CD14-positive monocyte (primary cell): ENCODE results near the gene ROCK1. TPM values are rescaled to one million over a fixed set of nuclear protein-coding genes. Genes with fewer than 3 reads are reported as not detected.

ENCODE experiments used
- DNase-seq, 3 donors: peaks; one replicate each; pipeline ENCODE4 v3.0.0-alpha.2; 2011 to 2022
- H2AFZ ChIP-seq: 2 replicates; pipeline ENCODE4 v1.6.0; 2012; ENCODE audit warnings: mild to moderate bottlenecking, low read depth, low read length, inconsistent platforms; ENCODE audit not compliant: insufficient read depth, poor library complexity, severe bottlenecking
- H3K27ac ChIP-seq, 2 donors: 1 replicate in 1 of 2; 2 replicates in 1 of 2; pipeline ENCODE4 v1.5.1; 2012 to 2013; ENCODE audit warnings: low read length in 2 of 2, control low read depth in 1 of 2, inconsistent platforms in 1 of 2, low read depth in 1 of 2, mild to moderate bottlenecking in 1 of 2
- H3K27me3 ChIP-seq, 2 donors: one replicate each; pipeline versions ENCODE4 v1.6.0 to v1.6.1; 2011 to 2013; ENCODE audit warnings: low read length in 2 of 2; ENCODE audit not compliant: control insufficient read depth in 2 of 2, insufficient read depth in 2 of 2
- H3K36me3 ChIP-seq, 2 donors: replicated peaks in 1 of 2; 1 replicate in 1 of 2; 2 replicates in 1 of 2; pipeline versions ENCODE4 v1.5.1 to v1.6.1; 2012 to 2013; ENCODE audit warnings: low read length in 2 of 2, control low read depth in 1 of 2, inconsistent platforms in 1 of 2, mild to moderate bottlenecking in 1 of 2; ENCODE audit not compliant: insufficient read depth in 2 of 2, control insufficient read depth in 1 of 2
- H3K4me1 ChIP-seq, 2 donors: 1 replicate in 1 of 2; 2 replicates in 1 of 2; pipeline versions ENCODE4 v1.5.1 to v1.6.1; 2012 to 2013; ENCODE audit warnings: low read length in 2 of 2, control low read depth in 1 of 2, inconsistent platforms in 1 of 2, mild to moderate bottlenecking in 1 of 2, moderate library complexity in 1 of 2; ENCODE audit not compliant: insufficient read depth in 2 of 2, control insufficient read depth in 1 of 2
- H3K4me2 ChIP-seq: replicated peaks from 2 replicates; pipeline ENCODE3; 2012; ENCODE audit warnings: low read length, moderate library complexity, mild to moderate bottlenecking; ENCODE audit not compliant: poor library complexity, severe bottlenecking; ENCODE audit errors: extremely low read depth
- H3K4me3 ChIP-seq, 3 experiments: fragments of 200-600 bp in 1 of 3; sonication (generic) in 1 of 3; replicated peaks in 1 of 3; 1 replicate in 2 of 3; 2 replicates in 1 of 3; pipeline ENCODE4 v1.5.1; 2011 to 2013; ENCODE audit warnings: low read length in 3 of 3, mild to moderate bottlenecking in 3 of 3, control low read depth in 2 of 3, low read depth in 2 of 3, inconsistent platforms in 1 of 3, moderate library complexity in 1 of 3
- H3K79me2 ChIP-seq: 2 replicates; pipeline ENCODE4 v1.6.0; 2012; ENCODE audit warnings: mild to moderate bottlenecking, control low read depth, inconsistent platforms, low read length, moderate library complexity; ENCODE audit not compliant: insufficient read depth
- H3K9ac ChIP-seq: 2 replicates; pipeline ENCODE4 v1.6.0; 2017; ENCODE audit warnings: low read length, mild to moderate bottlenecking; ENCODE audit not compliant: insufficient read depth, poor library complexity, severe bottlenecking
- H3K9me3 ChIP-seq, 2 donors: replicated peaks in 1 of 2; 1 replicate in 1 of 2; 2 replicates in 1 of 2; pipeline versions ENCODE4 v1.5.1 to v1.6.1; 2012 to 2013; ENCODE audit warnings: low read length in 2 of 2, control low read depth in 1 of 2; ENCODE audit not compliant: control insufficient read depth in 1 of 2, insufficient read depth in 1 of 2
- H4K20me1 ChIP-seq: 2 replicates; pipeline ENCODE4 v1.6.0; 2012; ENCODE audit warnings: mild to moderate bottlenecking, low read length, control low read depth, moderate library complexity; ENCODE audit not compliant: insufficient read depth
- H3K27ac Mint-ChIP-seq, 7 donors: one replicate each; pipeline ENCODE4 v1.8.0; 2020; ENCODE audit warnings: mild to moderate bottlenecking in 7 of 7, mixed read lengths in 7 of 7, moderate library complexity in 6 of 7, inconsistent platforms in 2 of 7
- H3K27me3 Mint-ChIP-seq, 3 donors: one replicate each; pipeline ENCODE4 v1.8.0; 2021 to 2022; ENCODE audit warnings: low read depth in 3 of 3, mild to moderate bottlenecking in 3 of 3, mixed read lengths in 3 of 3, moderate library complexity in 3 of 3, inconsistent platforms in 1 of 3
- H3K36me3 Mint-ChIP-seq, 2 donors: one replicate each; pipeline ENCODE4 v1.8.0; 2020; ENCODE audit warnings: mixed read lengths in 2 of 2, inconsistent platforms in 1 of 2, mild to moderate bottlenecking in 1 of 2
- H3K4me1 Mint-ChIP-seq: one replicate; pipeline ENCODE4 v1.8.0; 2020; ENCODE audit warnings: mild to moderate bottlenecking, mixed read lengths
- H3K4me3 Mint-ChIP-seq, 2 donors: one replicate each; pipeline ENCODE4 v1.8.0; 2020; ENCODE audit warnings: mild to moderate bottlenecking in 2 of 2, mixed read lengths in 2 of 2, moderate library complexity in 1 of 2
- H3K9me3 Mint-ChIP-seq, 7 donors: one replicate each; pipeline ENCODE4 v1.8.0; 2020 to 2022; ENCODE audit warnings: mixed read lengths in 7 of 7, mild to moderate bottlenecking in 6 of 7, moderate library complexity in 6 of 7, inconsistent platforms in 2 of 7
- CTCF ChIP-seq: fragments of 200-600 bp; IDR thresholded peaks from one replicate; pipeline ENCODE4 v1.8.0; 2022; ENCODE audit warnings: antibody characterized with exemption, mild to moderate bottlenecking
- intact Hi-C, 2 donors: fragments of 100-400 bp; cut with micrococcal nuclease; formaldehyde crosslinking; loops; one replicate each; pipeline versions ENCODE4 v1.15.0 to v1.15.1; 2023
- polyA plus RNA-seq, 3 donors: library from polyadenylated mRNA; depleted of rRNA in 1 of 3; unstranded in 2 of 3; stranded (reverse) in 1 of 3; fragments of 300-500 nt in 2 of 3; fragments of >200 nt in 1 of 3; fragmentation: Illumina TruSeq in 2 of 3; gene quantifications; 1 replicate in 2 of 3; 2 replicates in 1 of 3; pipeline ENCODE4 v1.2.3, GENCODE V29; 2012 to 2021

Gene ROCK1
- polyA plus RNA-seq, 3 donors: 10.2 to 35.3 (median 20.3) TPM

DNA sequence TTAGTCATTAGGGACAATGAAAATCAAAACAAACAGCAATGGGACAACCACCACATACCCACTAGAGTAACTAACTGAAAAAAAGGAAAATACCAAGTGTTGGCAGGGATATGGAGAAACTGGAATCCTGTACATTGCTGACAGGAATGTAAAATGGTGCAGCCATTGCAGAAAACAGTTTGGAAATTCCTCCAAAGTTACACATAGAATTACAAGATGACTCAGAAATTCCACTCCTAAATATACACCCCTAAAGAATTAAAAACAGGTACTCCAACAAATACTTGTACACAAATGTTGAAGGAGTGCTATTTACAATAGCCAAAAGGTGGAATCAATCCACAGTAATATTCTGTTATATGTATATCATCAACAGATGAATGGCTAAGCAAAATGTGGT is 110.9 kb downstream of the ROCK1 start:
- TF ChIP-seq CTCF: no peak
- Mint-ChIP-seq H3K9me3 (no peaks in the 10 kb centered on the region), H3K36me3 (peaks cover 71 to 89% of the 10 kb centered on the region in 2 donors), H3K27me3 (no peaks in the 10 kb centered on the region), H3K4me1 (peaks cover 18% of the 10 kb centered on the region), H3K27ac (no peak overlapping the region), H3K4me3 (no peak overlapping the region)
- H3K9me3 ChIP-seq: no peaks in the 10 kb centered on the region
- peaks cover 6 to 16% of the 10 kb centered on the region in 2 donors for H3K4me1 ChIP-seq
- H4K20me1 ChIP-seq: peaks cover 93% of the 10 kb centered on the region
- H3K4me3 ChIP-seq: no peak overlapping the region
- no peaks in the 10 kb centered on the region for H3K27me3 ChIP-seq
- H3K4me2 ChIP-seq: no peak overlapping the region
- peaks cover 52% of the 10 kb centered on the region for H3K79me2 ChIP-seq
- H3K9ac ChIP-seq: no peak overlapping the region
- no peak overlapping the region for H3K27ac ChIP-seq
- H3K36me3 ChIP-seq: peaks cover 47 to 95% of the 10 kb centered on the region in 2 donors
- DNase-seq: no peak
- intact Hi-C loops: no loop called here
- H2AFZ ChIP-seq: no peak overlapping the region

GRCh38 chr18:20997371-20997770 is 114.2 kb downstream of the ROCK1 start:
- intact Hi-C loops: loop anchor here in 1 of 2 donors (10.0 kb wide), 1 partner anchor 57 kb away; no protein-coding TSS in a partner anchor

More at GRCh38 chr18:20997371-20997770, 114.2 kb downstream of the ROCK1 start:
- no peaks in the 10 kb centered on the region for H3K9me3 Mint-ChIP-seq
- no peaks in the 10 kb centered on the region for H3K27me3 Mint-ChIP-seq
- H3K27ac Mint-ChIP-seq: peak overlapping the region in 1 of 7 donors; percentile 3
- Histone ChIP-seq H3K9ac (no peak overlapping the region), H3K27ac (peak overlapping the region in 1 of 2 donors; percentile 3), H3K4me3 (no peak overlapping the region), H4K20me1 (peaks cover 84% of the 10 kb centered on the region), H3K27me3 (no peaks in the 10 kb centered on the region), H3K79me2 (peaks cover 36% of the 10 kb centered on the region), H2AFZ (no peak overlapping the region), H3K9me3 (no peaks in the 10 kb centered on the region), H3K36me3 (peaks cover 43 to 93% of the 10 kb centered on the region in 2 donors), H3K4me1 (no peaks in the 10 kb centered on the region), H3K4me2 (no peak overlapping the region)
- peaks cover 67 to 84% of the 10 kb centered on the region in 2 donors for H3K36me3 Mint-ChIP-seq
- DNase-seq: no peak
- no peak for TF ChIP-seq CTCF
- H3K4me3 Mint-ChIP-seq: no peak overlapping the region
- H3K4me1 Mint-ChIP-seq: peaks cover 8% of the 10 kb centered on the region
